Esophagus (tissue), 2 donors: ENCODE data around the gene GRAMD1B. TPM values are rescaled to one million over a fixed set of nuclear protein-coding genes. Genes with fewer than 3 reads are reported as not detected.
A peak's percentile ranks its signal among the peaks of the same experiment; 100 is the strongest.

Experiments used
- H3K27ac ChIP-seq, 2 donors: one replicate each; pipeline ENCODE4 v1.5.1; 2013; ENCODE audit warnings: low read depth in 2 of 2, mild to moderate bottlenecking in 2 of 2, inconsistent platforms in 1 of 2, low read length in 1 of 2, moderate library complexity in 1 of 2
- H3K27me3 ChIP-seq, 2 donors: one replicate each; pipeline ENCODE4 v1.6.1; 2013; ENCODE audit warnings: low read length in 2 of 2, control low read depth in 1 of 2, mild to moderate bottlenecking in 1 of 2; ENCODE audit not compliant: insufficient read depth in 2 of 2, control insufficient read depth in 1 of 2
- H3K36me3 ChIP-seq, 2 donors: one replicate each; pipeline ENCODE4 v1.6.1; 2013; ENCODE audit warnings: low read length in 1 of 2; ENCODE audit not compliant: control insufficient read depth in 2 of 2, insufficient read depth in 2 of 2
- H3K4me1 ChIP-seq, 2 donors: one replicate each; pipeline ENCODE4 v1.6.1; 2013; ENCODE audit warnings: low read length in 1 of 2; ENCODE audit not compliant: control insufficient read depth in 2 of 2, insufficient read depth in 2 of 2
- H3K4me3 ChIP-seq, 2 donors: one replicate each; pipeline ENCODE4 v1.5.1; 2013; ENCODE audit warnings: low read length in 2 of 2, mild to moderate bottlenecking in 2 of 2, low read depth in 1 of 2, moderate library complexity in 1 of 2
- H3K9me3 ChIP-seq, 2 donors: one replicate each; pipeline ENCODE4 v1.6.1; 2013; ENCODE audit warnings: mild to moderate bottlenecking in 2 of 2, low read depth in 1 of 2, low read length in 1 of 2, moderate library complexity in 1 of 2; ENCODE audit not compliant: control insufficient read depth in 2 of 2, insufficient read depth in 1 of 2
- WGBS, 2 donors: extraction: QIAGEN DNeasy Blood & Tissue Kit; methylation state at CpG; one replicate each; pipeline ENCODE4 v1.1.7; 2013; 5-methylcytosine and 5-hydroxymethylcytosine counted together
- polyA plus RNA-seq, 2 donors: library from polyadenylated mRNA; stranded (reverse); fragments of 200-250 nt; gene quantifications; one replicate each; pipeline ENCODE4 v1.2.3, GENCODE V29; 2013
- donor health status: healthy with polysubstance abuse.
- donor health status: Bipolar disorder and iron deficiency.

Gene GRAMD1B
- polyA plus RNA-seq, 2 donors, result 0.26 to 0.37 TPM

DNA sequence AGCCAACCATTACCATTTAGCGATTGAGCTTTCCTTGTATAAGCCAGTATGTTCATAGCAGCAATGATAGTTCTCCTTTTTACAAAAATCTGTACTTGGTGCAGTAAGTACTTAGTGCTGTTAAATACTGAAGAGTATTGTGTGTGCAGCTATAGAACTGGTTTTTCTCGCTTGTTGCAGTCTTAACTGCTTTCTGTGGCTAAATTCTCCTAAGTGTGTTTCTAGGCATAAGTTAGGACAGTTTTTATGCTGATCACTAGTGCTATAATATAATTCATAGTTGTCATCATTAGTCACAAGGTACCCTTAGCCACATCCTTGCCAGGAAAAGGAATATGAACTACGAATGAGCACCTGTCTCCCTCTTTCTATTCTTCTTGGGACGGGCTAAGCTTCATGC, 107.7 kb downstream of the GRAMD1B start:
- Histone ChIP-seq H3K36me3 (no peaks in the 10 kb centered on the region), H3K27ac (no peak overlapping the region), H3K9me3 (peaks cover 0 to 2% of the 10 kb centered on the region in 2 donors), H3K27me3 (no peaks in the 10 kb centered on the region), H3K4me1 (no peaks in the 10 kb centered on the region), H3K4me3 (no peak overlapping the region)
- WGBS, 2 donors, result 74 to 83% methylated on average over 4 of the region's 4 CpGs

DNA sequence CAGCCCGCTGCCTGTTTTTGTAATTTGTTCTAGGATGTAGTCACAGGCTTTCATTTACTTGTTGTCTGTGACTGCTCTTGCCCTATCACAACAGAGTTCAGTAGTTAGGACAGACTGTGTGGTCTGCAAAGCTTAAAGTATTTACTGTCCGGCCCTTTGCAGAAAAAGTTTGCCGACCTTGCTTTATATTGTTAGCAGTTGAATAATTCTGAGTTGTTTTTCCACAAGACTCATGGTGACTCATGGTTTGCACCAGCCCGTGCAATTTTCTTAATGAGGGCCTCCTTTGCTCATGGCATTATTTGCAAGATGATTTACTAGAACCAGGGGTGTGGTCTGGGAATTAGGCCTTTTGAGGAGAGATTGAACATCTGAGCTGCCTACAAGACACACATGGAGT, 113.7 kb downstream of the GRAMD1B start:
- H3K27ac ChIP-seq, result peak overlapping the region; percentile 48 to 59
- WGBS, 2 donors, result 52 to 53% methylated on average over 4 of the region's 4 CpGs

DNA sequence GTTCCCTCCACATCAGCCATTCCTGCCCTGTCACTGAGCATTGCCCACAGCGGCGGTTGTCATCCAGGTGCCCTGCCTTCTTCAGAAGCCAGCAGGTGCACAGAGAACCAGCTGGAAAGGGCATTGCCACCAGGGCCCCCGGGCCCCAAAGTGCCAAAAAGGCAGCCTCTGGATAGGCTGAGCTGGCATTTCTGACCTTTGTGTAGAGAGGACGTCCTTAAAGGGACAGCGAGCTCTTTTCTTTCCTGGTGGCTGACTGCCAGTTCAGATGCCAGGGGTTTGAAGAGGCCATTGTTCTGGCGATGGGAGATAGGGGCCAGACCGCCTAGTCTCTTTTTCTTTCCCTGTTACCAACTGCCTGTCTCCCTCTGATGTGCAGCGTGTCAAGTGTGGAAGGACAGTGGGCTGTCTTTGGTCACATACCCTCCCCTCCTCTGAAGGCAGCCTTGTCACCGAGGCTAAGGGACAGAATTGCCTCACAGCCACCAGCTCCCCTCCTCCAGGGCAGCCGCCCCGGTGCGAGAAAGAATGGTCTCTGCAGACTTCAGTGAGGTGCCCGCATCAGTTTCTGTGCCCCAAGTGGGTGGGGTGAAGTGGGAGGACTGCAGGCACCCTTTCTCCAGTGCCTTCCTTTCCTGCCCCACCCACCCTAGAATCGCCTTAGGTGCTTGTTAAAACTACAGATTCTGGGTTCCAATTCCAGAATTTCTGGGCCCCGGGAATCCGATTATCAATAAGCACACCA, 114.7 kb downstream of the GRAMD1B start:
- 69 to 85% methylated on average over 16 of the region's 16 CpGs for WGBS, 2 donors
- H3K4me1 ChIP-seq, result peaks cover 9 to 12% of the 10 kb centered on the region in 2 donors
- H3K36me3 ChIP-seq, result no peaks in the 10 kb centered on the region
- H3K9me3 ChIP-seq, result no peaks in the 10 kb centered on the region
- H3K27me3 ChIP-seq, result no peaks in the 10 kb centered on the region
- no peak overlapping the region for H3K4me3 ChIP-seq
- H3K27ac ChIP-seq, result peak overlapping the region in 1 of 2 donors; percentile 35

More for the DNA sequence above, 113.7 kb downstream of the GRAMD1B start:
- no peaks in the 10 kb centered on the region for H3K27me3 ChIP-seq
- H3K9me3 ChIP-seq, result no peaks in the 10 kb centered on the region
- H3K4me3 ChIP-seq, result no peak overlapping the region
- no peaks in the 10 kb centered on the region for H3K36me3 ChIP-seq
- H3K4me1 ChIP-seq, result peaks cover 9 to 12% of the 10 kb centered on the region in 2 donors

DNA sequence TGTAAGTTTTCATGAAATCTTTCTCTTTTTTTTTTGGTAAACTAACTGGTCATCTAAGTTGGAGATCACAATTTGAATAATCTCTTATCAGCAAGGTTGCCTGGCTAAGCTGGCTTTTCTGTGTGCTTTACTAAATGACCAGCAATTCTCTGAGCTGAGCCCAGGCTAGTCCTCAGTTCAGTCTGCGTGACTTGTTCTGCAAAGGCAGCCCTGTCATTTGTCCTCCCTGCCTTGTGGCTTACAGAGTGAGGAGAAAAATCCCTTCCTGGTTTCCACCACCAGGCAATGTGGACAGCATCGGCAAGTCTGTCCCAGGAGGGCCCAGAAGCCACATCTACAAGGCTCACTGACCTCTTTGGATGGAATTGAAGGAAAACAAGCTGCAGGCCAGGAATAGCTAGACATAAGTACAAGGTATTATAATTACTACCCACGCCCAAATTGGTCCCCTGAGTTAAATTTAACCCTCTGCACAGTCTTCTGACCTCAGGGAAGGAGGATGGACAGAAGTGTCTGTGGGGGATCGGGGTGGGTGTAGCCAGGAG, 115.7 kb downstream of the GRAMD1B start:
- Histone ChIP-seq H3K9me3 (no peaks in the 10 kb centered on the region), H3K27ac (no peak overlapping the region), H3K36me3 (no peaks in the 10 kb centered on the region), H3K4me1 (peaks cover 9 to 16% of the 10 kb centered on the region in 2 donors), H3K27me3 (no peaks in the 10 kb centered on the region), H3K4me3 (no peak overlapping the region)
- WGBS, 2 donors, result 71 to 78% methylated on average over 4 of the region's 4 CpGs

DNA sequence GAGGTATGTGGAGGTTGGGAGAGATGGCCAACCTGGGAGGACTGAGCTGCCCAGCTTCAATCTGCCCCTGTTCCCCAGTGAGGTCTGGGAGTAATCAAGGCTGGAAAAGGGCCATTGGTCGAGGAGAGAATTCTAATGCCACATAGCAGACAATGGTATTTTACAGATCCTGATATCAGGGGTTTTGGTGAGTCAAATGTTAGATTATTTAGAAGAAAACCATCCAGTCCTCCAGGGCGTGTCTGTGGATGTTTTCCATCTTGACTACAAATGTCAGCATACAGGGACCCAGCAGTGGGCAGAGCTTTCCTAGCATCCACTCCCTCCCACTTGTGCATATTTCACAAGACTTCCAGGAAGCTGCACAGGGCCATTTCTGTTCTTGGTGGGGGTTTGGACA, 116.4 kb downstream of the GRAMD1B start:
- no peak overlapping the region for H3K4me3 ChIP-seq
- no peaks in the 10 kb centered on the region for H3K27me3 ChIP-seq
- WGBS, 2 donors, result 79 to 81% methylated on average over 2 of the region's 2 CpGs
- no peaks in the 10 kb centered on the region for H3K36me3 ChIP-seq
- no peaks in the 10 kb centered on the region for H3K9me3 ChIP-seq
- H3K4me1 ChIP-seq, result peaks cover 9 to 16% of the 10 kb centered on the region in 2 donors
- H3K27ac ChIP-seq, result no peak overlapping the region

DNA sequence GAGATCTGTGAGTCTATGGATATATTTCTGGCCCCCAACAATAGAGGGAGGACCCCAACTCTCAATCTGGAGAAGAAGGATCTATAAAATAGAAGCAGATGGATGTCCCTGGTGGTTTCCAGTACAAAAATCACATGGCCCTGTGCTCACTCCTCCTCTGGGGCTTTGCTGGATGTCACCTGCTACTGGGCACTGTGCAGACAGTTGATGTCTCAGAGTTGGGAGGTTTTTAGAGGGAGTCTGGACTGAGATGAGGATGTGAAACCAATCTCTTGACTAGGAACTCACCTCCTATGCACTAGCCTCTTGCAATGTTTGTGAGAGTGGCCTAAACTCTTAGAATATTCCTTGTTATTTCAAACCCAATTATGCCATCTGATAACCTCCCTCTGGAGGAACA, 117.1 kb downstream of the GRAMD1B start:
- H3K4me1 ChIP-seq, result peaks cover 9 to 16% of the 10 kb centered on the region in 2 donors
- H3K4me3 ChIP-seq, result no peak overlapping the region
- H3K27me3 ChIP-seq, result no peaks in the 10 kb centered on the region
- H3K27ac ChIP-seq, result no peak overlapping the region
- H3K36me3 ChIP-seq, result no peaks in the 10 kb centered on the region
- H3K9me3 ChIP-seq, result no peaks in the 10 kb centered on the region

DNA sequence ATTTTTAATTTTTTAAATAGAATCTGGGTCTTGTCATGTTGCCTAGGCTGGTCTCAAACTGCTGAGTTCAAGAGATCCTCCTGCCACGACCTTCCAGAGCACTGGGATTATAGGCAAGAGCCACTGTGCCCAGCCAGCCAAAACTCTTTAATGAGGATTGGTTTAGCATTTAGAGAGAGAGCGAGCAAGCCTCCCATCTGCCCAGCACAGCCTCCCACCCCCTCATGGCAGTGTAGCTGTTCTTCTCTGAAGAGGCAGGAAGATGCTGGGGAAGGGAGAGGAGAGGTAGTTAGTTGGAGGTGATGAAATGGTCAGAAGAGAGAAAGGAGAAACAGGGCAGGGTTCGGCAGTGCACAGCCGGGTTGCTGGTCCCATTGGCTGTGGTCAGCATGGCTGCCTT, 118.7 kb downstream of the GRAMD1B start:
- Histone ChIP-seq H3K27ac (no peak overlapping the region), H3K4me3 (no peak overlapping the region), H3K36me3 (no peaks in the 10 kb centered on the region), H3K27me3 (no peaks in the 10 kb centered on the region), H3K4me1 (peaks cover 9 to 16% of the 10 kb centered on the region in 2 donors), H3K9me3 (no peaks in the 10 kb centered on the region)
- 78 to 88% methylated on average over 4 of the region's 4 CpGs for WGBS, 2 donors

DNA sequence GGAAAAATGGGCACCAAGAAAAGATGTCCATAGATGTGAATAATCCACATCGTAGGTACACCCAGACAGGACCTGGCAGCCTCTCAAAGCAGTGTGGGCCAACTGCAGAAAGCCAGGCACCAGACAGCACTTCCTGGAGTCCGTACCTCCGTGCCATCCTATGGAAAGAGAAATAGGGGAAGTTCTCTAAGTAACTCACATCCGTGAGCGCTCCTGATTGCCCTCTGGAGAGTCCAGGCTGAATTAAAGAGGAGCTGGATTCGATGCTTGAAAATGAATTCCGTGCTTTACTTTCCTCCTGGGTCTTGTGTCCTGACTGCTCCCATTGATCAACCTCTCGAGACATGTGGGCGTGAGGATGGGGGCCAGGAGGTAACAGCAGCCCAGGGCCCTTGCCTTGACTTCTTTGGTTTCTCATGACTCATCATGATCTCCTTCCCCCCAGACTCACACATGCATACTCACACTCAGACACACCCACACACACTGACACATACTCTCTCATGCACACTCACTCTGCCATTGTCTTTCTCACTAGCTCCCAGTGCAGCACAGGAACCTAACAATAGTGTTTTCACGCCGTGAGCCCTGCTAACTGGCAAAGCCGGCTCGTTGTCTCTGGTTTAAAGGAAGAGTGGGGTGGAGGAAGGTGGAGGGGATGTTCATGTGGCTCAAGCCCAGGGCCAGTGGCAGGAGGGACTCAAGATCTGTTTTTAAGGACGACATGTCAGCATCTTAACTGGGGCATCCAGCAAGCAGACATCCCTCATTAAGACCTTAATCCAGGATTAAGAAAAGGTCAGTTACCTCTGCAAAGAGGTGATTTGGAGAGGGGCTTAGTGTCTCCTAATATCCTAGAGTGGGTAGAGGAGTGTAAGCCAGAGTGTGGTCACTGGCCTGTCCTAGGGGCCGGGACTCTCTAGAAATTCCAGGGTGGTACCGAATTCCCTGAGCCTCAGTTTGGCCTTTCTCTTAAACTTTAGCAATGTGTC, 120.2 kb downstream of the GRAMD1B start:
- 68 to 71% methylated on average over 16 of the region's 16 CpGs for WGBS, 2 donors

DNA sequence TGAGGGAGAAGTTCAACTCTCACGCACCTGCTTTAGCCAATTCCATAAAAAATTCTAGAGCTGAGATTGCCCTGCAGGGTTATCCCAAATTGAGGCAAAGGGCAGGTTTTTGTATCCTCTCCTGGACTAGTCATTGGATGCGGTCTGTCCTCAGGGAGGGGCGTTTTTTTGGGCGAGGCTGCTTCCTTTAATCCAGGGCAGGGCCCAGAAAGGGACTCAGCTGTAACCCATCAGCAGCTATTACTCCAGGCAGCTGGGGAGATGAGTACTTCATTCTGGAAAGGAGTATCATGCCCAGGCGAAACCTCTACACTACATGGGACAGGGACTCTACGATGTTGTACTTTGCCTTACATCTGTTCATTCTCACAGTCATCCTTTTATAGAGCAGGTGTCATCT, 121.0 kb downstream of the GRAMD1B start:
- 73% methylated on average over 6 of the region's 6 CpGs for WGBS, 2 donors
- Histone ChIP-seq H3K4me3 (no peak overlapping the region), H3K4me1 (peaks cover 0 to 6% of the 10 kb centered on the region in 2 donors), H3K27ac (no peak overlapping the region), H3K36me3 (no peaks in the 10 kb centered on the region), H3K27me3 (no peaks in the 10 kb centered on the region), H3K9me3 (no peaks in the 10 kb centered on the region)

More for the DNA sequence above, 120.2 kb downstream of the GRAMD1B start:
- Histone ChIP-seq H3K9me3 (no peaks in the 10 kb centered on the region), H3K36me3 (no peaks in the 10 kb centered on the region), H3K4me3 (no peak overlapping the region), H3K27me3 (no peaks in the 10 kb centered on the region), H3K4me1 (peaks cover 0 to 8% of the 10 kb centered on the region in 2 donors), H3K27ac (no peak overlapping the region)
